HG02981 (cell line): Measurements from ENCODE around the gene ZPLD1.

Experiments
- ATAC-seq: cut with Tn5 transposase; IDR thresholded peaks from one replicate; pipeline ENCODE4 v1.9.1; 2021; ENCODE audit warnings: mild to moderate bottlenecking, moderate library complexity; ENCODE audit not compliant: unreplicated experiment

ZPLD1 gene

DNA sequence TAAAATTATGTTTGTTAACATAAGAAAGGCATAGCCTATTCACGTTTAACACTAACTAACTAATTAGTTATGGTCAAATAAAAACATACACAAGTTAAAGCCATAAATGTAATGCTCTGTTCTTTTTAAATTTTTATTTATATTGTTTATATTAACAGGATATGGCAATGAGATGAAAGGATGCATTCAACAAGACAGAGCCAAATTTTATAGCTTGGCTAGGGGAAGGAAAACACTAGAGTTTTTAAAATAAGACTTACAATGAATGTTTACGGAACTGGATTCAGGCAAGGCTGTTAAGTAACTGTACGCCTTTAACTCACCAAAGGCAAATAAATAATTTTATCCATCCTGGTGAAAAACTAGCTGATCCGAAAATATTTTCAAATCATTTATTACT, 86.4 kb downstream of the ZPLD1 start:
- no peak for ATAC-seq

DNA sequence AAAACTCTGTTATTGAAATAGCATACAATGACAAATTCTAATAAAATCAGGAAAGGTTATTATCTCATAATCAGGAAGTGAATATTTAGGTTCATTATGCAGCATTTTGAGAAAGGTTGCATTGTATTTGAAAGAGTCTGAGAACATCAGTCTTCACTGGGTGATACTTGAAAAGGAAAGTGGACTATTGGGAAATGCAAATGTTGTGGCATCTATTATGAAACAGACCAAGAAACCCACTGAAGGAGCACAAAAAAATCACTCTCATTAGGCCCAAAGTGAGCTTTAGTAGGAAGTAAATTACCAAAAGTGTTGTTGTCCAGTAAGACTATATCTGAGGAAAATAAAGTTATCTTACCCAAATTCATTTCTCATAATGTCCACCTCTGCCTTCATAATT, 90.8 kb downstream of the ZPLD1 start:
- peak; percentile 76 for ATAC-seq

GRCh38 chr3:102526865-102527264, 92.0 kb downstream of the ZPLD1 start:
- ATAC-seq, result no peak

DNA sequence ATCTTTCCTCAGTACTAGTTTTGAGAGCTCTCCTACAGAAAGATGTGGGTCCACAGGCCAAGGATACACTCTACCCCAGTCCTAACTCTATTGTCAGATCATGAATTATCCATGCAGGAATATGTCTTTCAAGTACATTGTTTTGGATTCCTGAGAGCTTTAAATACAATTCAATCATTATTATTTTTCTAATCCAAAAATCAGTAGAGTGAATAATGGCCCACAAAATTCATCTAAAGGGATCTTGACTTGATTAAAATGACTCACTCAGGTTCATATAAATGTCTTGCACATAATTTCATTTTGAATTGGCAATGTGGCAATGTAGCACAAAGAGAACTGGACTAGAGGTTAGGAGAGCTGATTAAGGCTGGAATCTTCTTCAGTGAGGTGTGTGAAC, 93.9 kb downstream of the ZPLD1 start:
- ATAC-seq, result no peak
